Stimulated activated CD8-positive, alpha-beta memory T cell treated with anti-CD3 and anti-CD28 coated beads, Interleukin-4, amount 100 ng/mL, for 48 hours (primary cell): ENCODE data around the gene SFTA2.
A peak's percentile ranks its signal among the peaks of the same experiment; 100 is the strongest.
"Not testable (repeated sequence)": the region's sequence is repeated elsewhere in the genome, so short reads cannot be mapped to it uniquely, and the experiment has no call there.

Source experiments
- DNase-seq: peaks from one replicate; pipeline ENCODE4 v3.0.0-alpha.2; 2020

The SFTA2 gene

DNA sequence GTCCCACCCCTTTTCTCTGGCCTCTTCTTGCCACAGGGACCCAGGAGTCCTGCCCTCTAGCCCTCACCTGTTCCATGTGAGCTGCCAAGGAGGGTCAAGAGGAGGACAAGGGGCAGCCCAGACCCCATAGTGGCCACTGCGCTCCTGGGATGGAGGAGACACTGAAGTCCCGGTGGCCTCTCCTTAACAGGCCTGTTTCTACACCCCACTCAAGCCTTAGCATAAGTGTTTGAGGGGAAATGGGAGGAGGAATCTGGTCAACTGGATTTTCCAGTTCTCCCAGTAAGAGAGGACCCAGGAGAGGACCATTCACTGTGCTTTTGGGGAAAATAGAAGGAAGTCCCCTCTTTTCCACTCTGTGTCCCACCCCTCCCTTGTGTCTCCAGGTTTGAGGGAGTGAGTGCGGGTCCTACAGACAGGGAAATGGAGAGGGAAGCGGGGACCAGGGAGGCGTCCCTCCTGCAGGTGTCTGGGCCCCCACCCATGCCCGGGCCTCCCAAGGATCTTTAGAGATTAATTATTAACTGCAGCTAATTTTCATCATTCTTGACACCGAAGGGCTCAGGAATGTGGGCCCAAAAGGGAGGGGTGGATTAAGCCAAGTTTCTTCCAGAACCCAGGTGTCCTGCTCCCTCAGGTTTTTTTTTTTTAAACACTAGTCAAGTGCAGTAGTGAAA, at the start of gene SFTA2:
Gene SFTA2 (minus strand): TSS at position 202 of the 677 bp plus-strand sequence. CDS start 74 bp downstream, at position 128.
- DNase-seq = no peak

DNA sequence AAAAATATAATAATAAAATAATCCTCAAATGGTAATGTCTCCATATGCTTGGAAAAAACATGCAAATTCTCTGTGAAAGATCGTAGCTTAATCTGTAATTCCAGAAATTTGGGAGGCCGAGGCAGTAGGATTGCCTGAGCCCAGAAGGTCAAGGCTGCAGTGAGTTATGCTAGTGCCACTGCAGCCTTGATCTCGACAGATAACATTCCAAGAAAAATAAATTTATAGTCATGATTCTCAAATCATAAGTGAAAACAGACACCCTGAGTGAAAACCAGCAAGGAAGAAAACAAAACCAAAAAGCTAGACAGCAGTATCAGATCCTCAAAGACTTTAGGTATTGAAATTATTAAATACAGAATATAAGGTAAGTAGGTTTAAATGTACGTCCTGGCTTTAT, 47.7 kb upstream of the SFTA2 start:
- DNase-seq = no peak

DNA sequence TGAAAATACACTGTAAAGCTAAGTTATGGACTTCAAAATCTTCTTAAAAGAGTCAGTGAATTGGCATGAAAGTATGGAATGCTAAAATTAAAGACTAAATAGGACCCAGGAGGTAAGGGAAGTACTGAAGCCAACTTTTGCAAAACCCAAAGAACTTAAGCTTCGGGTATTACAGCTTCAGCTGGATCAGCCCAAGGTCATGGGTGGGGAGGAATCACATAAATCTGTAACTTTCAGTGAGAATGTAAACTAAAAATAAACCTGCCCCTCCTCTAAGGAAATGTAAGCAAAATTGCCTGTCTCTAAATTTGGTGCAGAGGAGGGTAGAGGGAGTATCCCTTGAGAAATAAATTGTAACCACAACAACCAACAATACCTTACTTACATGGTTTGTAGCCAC, 47.2 kb upstream of the SFTA2 start:
- no peak for DNase-seq

DNA sequence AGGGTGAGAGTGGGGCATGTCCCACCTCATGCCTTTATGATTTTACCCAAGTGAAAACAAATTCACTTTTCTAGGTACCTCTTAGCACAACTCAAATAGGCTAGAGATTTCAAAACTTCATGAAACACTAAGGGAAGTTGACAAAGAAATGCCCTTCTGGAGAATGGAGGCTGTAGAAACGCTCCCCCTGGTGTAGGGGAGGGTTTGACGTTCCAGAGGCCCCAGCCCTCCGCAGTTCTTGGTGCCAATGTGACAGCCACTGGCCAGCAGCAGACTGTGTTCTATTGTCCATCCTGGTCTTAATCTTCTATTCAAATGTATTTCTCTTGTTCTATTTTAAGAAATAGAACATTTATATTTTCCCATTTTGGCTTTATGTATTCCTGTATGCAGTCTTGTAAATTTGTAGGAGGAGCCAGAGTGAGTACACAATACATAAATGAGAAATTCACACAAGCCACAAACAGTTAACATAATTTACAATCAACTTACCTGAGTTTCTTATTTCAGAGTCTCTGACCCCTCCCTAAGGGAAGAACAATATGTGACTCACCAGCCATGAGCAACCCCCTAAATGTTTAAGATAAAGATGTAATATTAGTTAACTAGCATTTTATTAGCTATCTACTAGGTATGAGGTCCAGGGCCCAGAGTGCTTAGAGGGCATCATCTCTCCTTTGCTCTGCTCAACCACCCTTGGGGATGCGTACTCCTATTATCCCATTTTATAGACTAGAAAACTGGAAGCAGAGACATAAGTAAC, 42.7 kb upstream of the SFTA2 start:
- DNase-seq = no peak

DNA sequence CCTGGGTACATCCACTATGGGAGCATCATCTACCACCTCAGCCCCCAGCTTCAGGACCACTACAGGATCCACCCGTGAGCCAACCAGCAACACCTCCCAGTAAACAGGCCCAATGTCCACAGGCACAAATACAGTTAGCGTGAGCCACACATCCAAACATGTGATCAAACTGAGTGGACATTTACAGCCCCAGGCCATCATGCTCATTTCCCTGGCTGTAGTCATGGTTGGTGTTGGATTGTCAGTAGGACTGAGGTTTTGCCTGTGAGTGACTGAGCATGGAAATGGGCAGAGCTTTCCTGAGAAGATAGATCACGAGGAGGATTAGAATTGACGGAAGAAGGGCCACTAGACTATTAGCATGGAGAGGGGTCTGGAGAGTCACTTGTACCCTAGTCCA, 40.8 kb upstream of the SFTA2 start:
- no peak for DNase-seq

DNA sequence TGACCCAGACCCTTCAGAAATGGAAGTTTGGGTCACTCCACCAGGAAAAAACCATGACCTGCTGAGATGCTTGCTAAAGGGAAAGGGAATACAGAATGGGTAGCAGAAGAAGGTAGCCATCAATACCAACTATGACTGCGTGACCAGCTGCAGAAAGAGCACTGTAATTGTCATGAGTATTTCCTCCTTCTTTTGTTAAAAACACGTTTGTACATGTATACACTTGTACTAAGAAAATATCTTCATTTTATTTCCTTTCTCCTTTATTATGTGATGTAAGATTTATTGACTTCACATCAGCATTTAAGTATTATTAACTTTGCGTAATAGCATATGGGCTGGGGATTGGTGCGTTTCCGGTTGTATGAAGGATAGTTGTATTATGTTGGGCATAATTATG, 39.0 kb upstream of the SFTA2 start:
- no peak for DNase-seq

DNA sequence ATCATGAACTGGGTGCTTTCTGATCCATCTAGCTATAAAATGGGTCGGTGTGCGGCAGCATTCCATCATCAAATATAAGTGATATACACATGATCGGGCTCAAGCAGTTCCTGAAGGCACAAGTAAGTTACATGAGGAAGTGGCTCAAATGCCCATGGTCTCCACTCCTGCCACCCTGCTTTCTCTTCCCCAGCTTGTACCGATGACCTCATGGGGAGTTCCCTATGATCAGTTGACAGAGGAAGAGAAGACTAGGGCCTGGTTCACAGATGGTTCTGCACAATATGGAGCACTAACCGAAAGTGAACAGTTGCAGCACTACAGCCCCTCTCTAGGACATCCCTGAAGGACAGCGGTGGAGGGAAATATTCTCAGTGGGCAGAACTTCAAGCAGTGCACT, 37.2 kb upstream of the SFTA2 start:
- not testable (repeated sequence) for DNase-seq

DNA sequence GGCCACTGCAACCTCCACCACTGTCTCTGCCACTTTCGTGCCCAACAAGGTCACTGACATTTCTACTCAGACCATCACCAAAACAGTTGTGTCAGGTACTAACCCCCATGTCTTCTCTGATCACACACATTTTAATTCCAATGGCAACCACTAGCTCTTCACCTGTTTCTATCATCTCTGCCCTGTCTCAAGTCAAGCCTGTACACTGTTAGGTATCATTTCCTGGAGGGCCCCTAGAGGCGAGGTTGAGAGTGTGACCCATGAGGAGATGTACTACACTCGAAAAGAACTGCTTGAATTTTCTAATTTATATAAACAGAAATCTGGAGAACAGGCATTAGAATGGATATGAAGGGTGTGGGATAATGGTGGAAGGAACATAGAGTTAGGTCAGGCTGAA, 34.2 kb upstream of the SFTA2 start:
- no peak for DNase-seq

DNA sequence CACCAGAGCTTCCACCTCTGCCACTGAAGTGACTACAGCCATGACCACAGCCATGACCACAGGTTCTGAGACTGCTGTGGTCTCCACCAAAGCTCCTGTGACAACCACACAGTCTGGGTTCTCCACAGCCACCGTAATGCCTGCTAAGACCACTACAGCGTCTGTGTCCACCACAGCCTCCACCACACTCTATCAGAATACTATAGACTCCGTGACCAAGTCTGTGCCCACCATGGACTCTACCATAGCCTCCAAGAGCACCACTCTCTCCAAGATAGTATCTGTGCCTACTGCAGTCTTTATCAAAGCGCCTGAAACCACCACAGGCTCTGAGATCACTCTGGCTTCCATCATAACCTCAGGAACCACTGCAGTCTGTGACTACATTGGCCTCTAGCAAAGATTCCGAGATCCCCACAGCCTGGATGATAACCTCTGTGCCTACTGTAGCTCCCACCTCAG, 33.2 kb upstream of the SFTA2 start:
- DNase-seq = no peak

DNA sequence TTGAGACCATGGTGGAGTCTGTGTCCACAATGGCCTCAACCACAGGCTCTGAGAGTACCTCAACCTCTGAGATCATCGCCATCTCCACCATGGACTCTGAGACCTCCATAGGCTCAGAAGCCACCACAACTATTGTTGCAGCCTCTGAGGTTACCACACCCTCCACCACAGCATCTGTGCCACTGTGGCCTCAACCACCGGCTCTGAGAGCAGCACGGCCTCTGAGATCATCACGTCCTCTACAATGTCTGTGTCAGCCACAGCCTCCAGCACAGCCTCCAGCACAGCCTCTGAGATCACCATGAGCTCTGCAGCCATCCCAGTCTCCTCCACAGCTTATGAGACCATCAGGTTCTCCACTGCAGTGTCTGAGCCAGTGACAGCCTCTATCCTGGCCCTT, 32.1 kb upstream of the SFTA2 start:
- DNase-seq = no peak

DNA sequence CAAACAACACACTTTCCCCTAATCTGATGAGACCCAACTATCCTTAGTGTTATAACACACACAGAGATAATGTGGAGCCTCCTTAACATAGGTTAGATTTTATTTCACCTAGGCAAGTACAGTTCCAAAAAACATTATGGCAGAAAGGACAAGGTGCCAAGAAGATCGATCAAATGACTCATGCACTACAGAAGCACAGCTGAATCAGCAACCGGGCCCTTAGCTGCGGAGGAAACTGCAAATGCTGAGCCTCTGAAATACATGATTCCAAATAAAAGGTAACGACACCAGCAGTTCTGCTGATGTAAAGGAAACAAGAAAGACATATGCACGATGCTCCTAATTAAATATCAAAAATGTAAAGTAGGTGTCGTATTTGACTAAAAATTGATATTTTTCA, 31.7 kb upstream of the SFTA2 start:
- DNase-seq = no peak

DNA sequence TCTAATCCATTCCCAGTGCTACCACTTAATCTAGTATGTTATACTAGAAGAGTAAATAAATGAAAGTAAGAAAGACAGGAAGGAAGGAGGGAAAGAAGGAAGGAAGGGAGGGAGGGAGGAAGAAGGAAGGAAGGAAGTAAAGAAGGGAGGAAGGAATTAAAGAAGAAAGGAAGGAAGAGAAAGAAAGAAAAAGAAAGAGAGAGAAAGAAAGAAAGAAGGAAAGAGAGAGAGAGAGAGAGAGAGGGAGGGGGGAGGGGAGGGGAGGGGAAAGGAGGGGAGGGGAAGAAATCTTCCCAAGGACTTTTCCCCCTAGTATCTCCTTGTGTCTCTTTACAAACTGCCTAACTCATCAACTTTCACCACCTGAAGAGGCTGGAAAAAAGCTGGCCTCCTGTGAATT, 30.7 kb upstream of the SFTA2 start:
- DNase-seq = no peak

DNA sequence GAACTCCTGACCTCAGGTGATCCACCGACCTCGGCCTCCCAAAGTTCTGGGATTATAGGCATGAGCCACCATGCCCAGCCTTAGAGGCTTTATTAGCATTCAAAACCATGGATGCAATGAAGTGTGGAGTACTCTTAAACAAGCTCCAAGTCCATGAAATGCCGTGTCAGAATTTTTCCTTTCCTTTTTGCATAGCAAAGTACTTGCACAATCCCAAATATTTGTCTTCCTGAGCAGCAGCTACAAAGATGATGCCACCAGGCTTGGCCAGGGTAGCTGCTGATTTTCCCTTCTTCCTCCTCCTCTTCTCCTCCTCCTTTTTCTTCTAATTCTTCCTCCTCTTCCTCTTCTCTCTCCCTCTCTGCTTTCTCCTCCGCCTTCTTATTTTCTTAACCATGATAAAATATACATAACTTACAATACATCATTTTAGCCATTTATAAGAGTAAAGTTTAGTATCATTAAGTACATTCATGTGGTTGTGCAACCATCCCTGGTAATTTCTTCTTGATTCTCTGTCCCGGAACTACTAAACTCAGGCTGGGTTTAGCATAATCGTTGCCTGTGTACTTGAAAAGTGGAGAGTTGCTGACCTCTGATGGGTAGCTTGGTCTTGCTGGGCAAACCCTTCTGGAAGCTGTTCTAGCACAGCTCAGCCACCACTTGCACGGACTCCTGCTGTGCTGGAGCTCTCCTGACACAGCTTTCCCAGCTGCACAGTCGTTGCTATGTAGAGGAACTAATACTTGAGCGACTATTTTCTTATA, 29.1 kb upstream of the SFTA2 start:
- DNase-seq = no peak

DNA sequence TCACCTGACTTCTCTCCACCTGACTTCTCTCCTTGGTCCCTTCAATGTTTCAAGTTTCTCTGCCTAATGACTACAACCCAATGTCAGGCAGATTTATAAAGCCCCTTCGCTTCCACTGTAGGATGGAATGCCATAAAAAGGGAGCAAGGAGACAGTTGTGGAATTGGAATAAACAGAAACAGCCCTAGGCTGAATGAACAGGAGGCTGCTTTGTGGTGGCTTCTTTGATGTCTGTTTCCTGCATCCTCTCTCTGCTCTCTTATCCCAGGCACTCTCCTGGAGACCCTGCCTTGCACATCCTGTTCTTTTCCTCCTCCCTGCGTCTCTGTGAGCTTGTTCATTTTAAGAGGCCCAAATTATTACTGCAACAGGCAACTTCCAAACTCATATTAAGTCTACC, 25.7 kb upstream of the SFTA2 start:
- DNase-seq = no peak

DNA sequence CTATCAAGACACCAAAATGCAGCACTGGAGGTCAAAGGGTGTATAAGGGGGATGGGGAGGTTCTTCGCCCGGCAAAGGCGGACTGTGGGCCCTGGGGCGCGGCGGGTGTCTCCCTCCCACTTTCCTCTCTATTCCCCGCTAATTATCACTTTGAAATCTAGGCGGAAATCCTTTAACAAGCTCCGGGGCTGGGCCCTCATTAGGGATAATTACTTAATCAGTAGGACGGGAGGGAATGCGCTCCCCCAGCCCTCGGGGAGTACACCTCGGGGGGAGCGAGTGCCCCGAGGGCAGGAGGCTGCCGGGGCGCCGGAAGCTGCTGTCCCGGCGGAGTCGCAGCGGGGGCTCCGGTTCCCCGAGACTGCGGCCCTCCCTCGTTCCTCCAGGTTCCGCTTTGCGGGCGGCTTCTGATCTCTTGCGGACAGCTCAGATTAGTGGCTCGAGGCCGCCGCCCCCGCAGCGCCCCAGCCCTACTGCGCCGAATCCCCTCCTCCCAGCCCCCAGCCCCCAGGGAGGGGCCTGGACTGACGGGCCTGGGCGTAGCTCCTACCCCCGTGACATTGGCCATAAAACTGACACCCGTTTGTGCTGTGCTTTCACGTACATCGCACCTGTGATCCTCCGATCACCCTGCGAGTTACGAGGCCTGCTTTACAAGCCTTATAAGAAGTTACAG, 23.5 kb upstream of the SFTA2 start:
- peak; percentile 85 for DNase-seq

DNA sequence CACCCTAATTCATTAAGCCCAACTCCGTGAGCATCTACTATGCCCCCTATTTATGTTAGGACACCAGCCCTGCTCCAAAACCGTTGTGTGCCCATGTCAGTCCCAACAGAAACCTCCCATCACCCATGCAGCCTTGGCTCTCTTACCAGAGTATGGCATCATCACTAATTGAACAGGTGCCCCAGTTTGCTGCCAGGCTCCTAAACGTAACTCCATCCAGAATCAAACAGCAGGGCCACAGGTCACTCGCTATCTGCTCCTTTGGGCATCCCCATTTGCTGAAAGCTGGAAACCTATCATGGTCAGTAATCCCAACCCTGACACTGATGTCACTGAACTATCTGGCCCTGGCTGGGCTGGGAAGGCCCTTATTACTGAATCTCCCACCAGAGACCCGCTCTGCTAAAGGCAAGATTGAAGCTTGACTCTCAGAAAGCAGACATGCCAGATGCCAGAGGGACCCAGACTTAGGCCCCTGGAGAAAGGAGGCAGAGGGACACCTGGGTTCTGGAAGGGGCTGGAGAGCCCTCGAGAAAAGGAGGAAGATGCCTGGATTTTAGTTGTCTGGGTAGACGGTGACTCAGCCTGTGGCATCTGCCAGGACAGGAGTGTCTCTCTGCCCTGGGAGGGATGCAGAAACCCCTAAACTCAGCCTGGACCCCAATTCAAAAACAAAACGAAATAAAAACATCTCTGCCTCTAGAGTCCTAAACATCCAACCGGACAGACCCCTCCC, 22.8 kb upstream of the SFTA2 start:
- no peak for DNase-seq

DNA sequence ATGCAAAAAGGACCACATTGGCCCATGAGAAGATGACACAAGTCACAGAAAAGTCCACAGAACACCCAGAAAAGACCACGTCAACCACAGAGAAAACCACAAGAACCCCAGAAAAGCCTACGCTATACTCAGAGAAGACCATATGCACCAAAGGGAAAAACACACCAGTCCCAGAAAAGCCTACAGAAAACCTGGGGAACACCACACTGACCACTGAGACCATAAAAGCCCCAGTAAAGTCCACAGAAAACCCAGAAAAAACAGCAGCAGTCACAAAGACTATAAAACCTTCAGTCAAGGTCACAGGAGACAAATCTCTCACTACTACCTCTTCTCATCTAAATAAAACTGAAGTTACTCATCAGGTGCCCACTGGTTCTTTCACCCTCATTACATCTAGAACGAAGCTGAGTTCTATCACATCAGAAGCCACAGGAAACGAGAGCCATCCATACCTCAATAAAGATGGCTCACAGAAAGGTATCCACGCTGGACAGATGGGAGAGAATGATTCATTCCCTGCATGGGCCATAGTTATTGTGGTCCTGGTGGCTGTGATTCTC, 20.0 kb upstream of the SFTA2 start:
- DNase-seq = no peak

DNA sequence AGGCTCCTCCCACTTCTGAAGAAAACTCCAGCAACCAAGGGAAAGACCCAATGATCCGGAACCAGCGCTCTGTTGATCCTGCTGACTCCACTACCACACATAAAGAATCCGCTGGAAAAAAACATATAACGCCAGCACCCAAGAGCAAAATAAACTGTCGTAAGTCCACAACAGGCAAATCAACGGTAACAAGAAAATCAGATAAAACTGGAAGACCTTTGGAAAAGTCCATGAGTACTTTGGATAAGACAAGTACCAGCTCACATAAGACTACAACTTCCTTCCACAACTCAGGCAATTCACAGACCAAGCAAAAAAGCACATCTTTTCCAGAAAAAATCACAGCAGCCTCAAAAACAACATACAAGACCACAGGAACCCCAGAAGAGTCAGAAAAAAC, 16.8 kb upstream of the SFTA2 start:
- no peak for DNase-seq

DNA sequence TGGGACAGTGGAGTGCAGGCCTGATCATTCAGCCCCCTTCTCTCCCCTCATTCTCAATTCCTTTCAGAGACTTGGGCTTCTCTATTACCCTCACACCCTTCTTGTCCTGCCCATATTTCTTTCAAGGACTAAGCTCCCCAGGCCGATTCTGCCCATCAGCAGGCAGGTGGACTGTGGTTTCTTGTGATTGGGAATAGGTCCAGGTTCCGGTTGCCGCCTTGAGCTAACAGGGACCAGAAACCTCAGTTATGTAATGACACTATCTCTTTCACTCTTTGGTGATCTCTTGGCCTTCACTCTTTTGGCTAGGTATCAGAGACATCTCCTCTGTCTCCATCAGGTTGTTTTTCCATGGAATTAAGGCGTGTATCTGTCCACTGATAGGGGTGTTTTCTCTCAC, 15.3 kb upstream of the SFTA2 start:
- no peak for DNase-seq

DNA sequence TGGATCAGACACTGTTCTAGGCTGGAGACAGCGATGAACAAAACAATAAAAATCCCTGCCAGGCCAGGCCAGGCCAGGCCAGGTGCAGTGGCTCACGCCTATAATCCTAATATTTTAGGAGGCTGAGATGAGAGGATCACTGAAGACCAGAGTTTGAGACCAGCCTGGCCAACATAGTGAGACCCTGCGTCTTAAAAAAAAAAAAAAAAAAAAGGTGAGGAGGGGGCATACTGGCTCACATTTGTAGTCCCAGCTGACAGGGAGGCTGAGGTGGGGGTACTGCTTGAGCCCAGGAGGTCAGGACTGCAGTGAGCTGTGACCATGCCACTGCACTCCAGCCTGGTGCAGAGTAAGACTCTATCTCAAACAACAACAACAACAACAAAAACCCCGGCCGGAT, 13.3 kb upstream of the SFTA2 start:
- DNase-seq = no peak

DNA sequence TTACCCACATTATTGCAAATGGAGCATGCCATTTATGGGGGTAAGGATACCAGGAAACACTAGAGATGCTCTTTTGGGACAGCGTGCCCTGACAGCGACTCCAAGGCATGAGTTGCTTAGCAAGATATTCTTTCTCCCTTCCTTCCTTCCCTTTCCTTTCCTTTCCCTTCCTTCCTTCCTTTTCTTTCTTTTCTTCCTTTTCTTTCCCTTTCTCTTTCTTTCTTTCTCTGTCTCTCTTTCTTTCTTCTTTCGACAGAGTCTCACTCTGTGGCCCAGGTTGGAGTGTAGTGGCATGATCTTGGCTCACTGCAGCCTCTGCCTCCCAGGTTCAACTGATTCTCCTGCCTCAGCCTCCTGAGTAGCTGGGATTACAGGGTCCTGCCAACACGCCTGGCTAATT, 12.1 kb upstream of the SFTA2 start:
- no peak for DNase-seq

DNA sequence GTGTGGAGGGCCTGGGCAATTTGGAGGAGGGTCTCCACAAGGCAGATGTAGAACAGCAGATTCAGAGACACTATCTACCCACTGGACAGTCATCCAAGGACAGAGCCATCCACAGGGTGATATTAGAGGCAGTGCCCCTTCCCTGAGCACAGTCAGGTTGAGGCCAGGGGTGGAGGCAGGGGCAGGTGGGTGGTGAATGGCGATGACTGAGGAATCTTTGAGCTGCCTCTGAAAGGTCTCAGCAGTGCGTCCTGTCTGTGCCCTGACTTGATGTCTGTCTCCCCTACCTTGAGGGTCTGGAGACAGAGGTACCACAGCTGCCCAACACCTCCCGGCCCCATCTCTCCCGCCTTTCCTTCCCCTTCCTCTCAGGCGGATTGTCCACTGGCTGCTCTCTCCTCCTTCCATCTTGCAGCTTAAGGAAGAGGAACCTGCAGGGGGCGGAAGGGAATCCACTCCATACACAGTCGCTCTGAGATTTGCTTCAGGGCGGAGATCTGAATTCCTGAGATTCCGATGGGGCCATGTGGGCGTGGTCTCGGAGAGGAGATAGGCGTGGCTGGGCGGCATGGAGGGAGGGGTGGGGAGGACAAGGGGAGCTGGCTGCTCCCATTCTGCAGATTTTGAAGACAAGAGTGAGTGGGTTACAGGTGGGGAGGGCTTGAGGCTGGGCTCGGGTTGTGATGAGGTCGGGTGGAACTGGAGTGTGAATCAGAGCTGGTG, 10.5 kb upstream of the SFTA2 start:
- DNase-seq = no peak
